D721Med (cell line): Measurements from ENCODE around the gene INPP5F.

Experiments used
- DNase-seq: peaks from one replicate; pipeline ENCODE4 v3.0.0; 2011; ENCODE audit warnings: low spot score; ENCODE audit not compliant: insufficient read length
- FAIRE-seq: peaks from 2 replicates; lab custom pipeline; 2011; peaks lifted over from hg19 to GRCh38; lab: Jason Lieb, UNC
- CTCF ChIP-seq: IDR thresholded peaks from 2 replicates; pipeline ENCODE4 v1.5.1; 2012; ENCODE audit warnings: mild to moderate bottlenecking, control low read depth; ENCODE audit not compliant: insufficient read depth; ENCODE audit errors: missing control alignments

The INPP5F gene

GRCh38 chr10:119818889-119819270 lies 93.0 kb downstream of the INPP5F start:
- no peak for TF ChIP-seq CTCF
- DNase-seq (no peak), FAIRE-seq (no peak)

- TF ChIP-seq CTCF: no peak
- FAIRE-seq (no peak), DNase-seq (no peak)
Measured at GRCh38 chr10:119821182-119821581, 95.3 kb downstream of the INPP5F start.

GRCh38 chr10:119824299-119824698 lies 98.4 kb downstream of the INPP5F start:
- DNase-seq (no peak), FAIRE-seq (no peak)
- TF ChIP-seq CTCF: no peak

GRCh38 chr10:119826771-119827170 lies 100.9 kb downstream of the INPP5F start:
- DNase-seq (no peak), FAIRE-seq (no peak)
- no peak for TF ChIP-seq CTCF

- TF ChIP-seq CTCF: no peak
- FAIRE-seq: no peak
- no peak for DNase-seq
Measured at GRCh38 chr10:119827430-119827829, 101.6 kb downstream of the INPP5F start.

GRCh38 chr10:119829429-119829828 lies 103.6 kb downstream of the INPP5F start:
- no peak for DNase-seq
- no peak for TF ChIP-seq CTCF
- FAIRE-seq: no peak

GRCh38 chr10:119830851-119831250 lies 105.0 kb downstream of the INPP5F start:
- no peak for TF ChIP-seq CTCF
- no peak for DNase-seq
- no peak for FAIRE-seq
